Brain microvascular endothelial cell (primary cell): Measurements from ENCODE around the gene HSF5.
A peak's percentile ranks its signal among the peaks of the same experiment; 100 is the strongest.
"Not testable (repeated sequence)": the region's sequence is repeated elsewhere in the genome, so short reads cannot be mapped to it uniquely, and the experiment has no call there.

Experiments used
- DNase-seq: peaks from one replicate; pipeline ENCODE4 v3.0.0-alpha.2; 2020
- H3K27ac ChIP-seq: fragments of 250-450 bp; sonication (Bioruptor Pico); 2 replicates; pipeline ENCODE4 v1.5.1; 2020; ENCODE audit warnings: mild to moderate bottlenecking, moderate library complexity
- H3K27me3 ChIP-seq: fragments of 250-450 bp; sonication (Bioruptor Pico); replicated peaks from 2 replicates; pipeline ENCODE4 v1.5.1; 2020; ENCODE audit warnings: mild to moderate bottlenecking
- H3K36me3 ChIP-seq: fragments of 250-450 bp; sonication (Bioruptor Pico); replicated peaks from 2 replicates; pipeline ENCODE4 v1.5.1; 2020; ENCODE audit warnings: mild to moderate bottlenecking
- H3K4me3 ChIP-seq: 2 replicates; pipeline ENCODE4 v1.5.1; 2011; ENCODE audit warnings: low read depth, mild to moderate bottlenecking, control low read depth, low read length, moderate library complexity
- CTCF ChIP-seq: IDR thresholded peaks from 2 replicates; pipeline ENCODE4 v1.5.1; 2011; ENCODE audit warnings: low read depth, mild to moderate bottlenecking, moderate library complexity, low read length, control low read depth, inconsistent platforms; ENCODE audit errors: missing control alignments
- in situ Hi-C: cut with HindIII; loops from 2 replicates; pipeline ENCODE4 v1.10.0; 2017; ENCODE audit warnings: low sequenced_read_pairs, low pct_ligation_motif_present

The HSF5 gene

GRCh38 chr17:58507123-58507634 lies 19.0 kb upstream of the HSF5 start:
- peak; percentile 55 for DNase-seq
- no peak for TF ChIP-seq CTCF
- peaks cover 48% of the 10 kb centered on the region for H3K36me3 ChIP-seq

GRCh38 chr17:58506354-58507080 lies 18.3 kb upstream of the HSF5 start:
- H3K4me3 ChIP-seq: no peak overlapping the region
- DNase-seq: peak; percentile 36
- no peak for TF ChIP-seq CTCF
- in situ Hi-C loops: no loop called here
- peaks cover 47% of the 10 kb centered on the region for H3K36me3 ChIP-seq
- H3K27ac ChIP-seq: peak overlapping the region; percentile 76
- no peaks in the 10 kb centered on the region for H3K27me3 ChIP-seq

More at GRCh38 chr17:58507123-58507634, 19.0 kb upstream of the HSF5 start:
- H3K27ac ChIP-seq: peak overlapping the region; percentile 76
- in situ Hi-C loops: no loop called here
- no peaks in the 10 kb centered on the region for H3K27me3 ChIP-seq
- no peak overlapping the region for H3K4me3 ChIP-seq

- in situ Hi-C loops: no loop called here
- no peak for TF ChIP-seq CTCF
- H3K4me3 ChIP-seq: no peak overlapping the region
- no peak overlapping the region for H3K27ac ChIP-seq
- no peak for DNase-seq
- no peaks in the 10 kb centered on the region for H3K27me3 ChIP-seq
- peaks cover 34% of the 10 kb centered on the region for H3K36me3 ChIP-seq
These were observed 16.7 kb upstream of the HSF5 start for GRCh38 chr17:58504826-58505351.

GRCh38 chr17:58503866-58504265 lies 15.7 kb upstream of the HSF5 start:
- Histone ChIP-seq H3K36me3 (peaks cover 28% of the 10 kb centered on the region), H3K4me3 (no peak overlapping the region), H3K27ac (no peak overlapping the region), H3K27me3 (no peaks in the 10 kb centered on the region)
- in situ Hi-C loops: no loop called here
- no peak for DNase-seq
- TF ChIP-seq CTCF: no peak

GRCh38 chr17:58503134-58503533 lies 14.9 kb upstream of the HSF5 start:
- H3K27ac ChIP-seq, H3K4me3 ChIP-seq, DNase-seq, in situ Hi-C loops, H3K27me3 ChIP-seq: not testable (repeated sequence)
- peaks cover 29% of the 10 kb centered on the region for H3K36me3 ChIP-seq

GRCh38 chr17:58501451-58501850 lies 13.2 kb upstream of the HSF5 start:
- no peak for DNase-seq
- H3K4me3 ChIP-seq: no peak overlapping the region
- H3K36me3 ChIP-seq: peaks cover 31% of the 10 kb centered on the region
- H3K27ac ChIP-seq: no peak overlapping the region
- H3K27me3 ChIP-seq: no peaks in the 10 kb centered on the region
- in situ Hi-C loops: no loop called here
- TF ChIP-seq CTCF: no peak
